ENCODE results near the gene ADAT3.

Gene ADAT3

GRCh38 chr19:1862068-1862423 lies 43.2 kb upstream of the ADAT3 start:
- no peaks in the 10 kb centered on the region for H3K36me3 ChIP-seq (ENCODE audit: control insufficient read depth, insufficient read depth, low read length)
- peak overlapping the region; percentile 81 for H3K4me3 ChIP-seq (ENCODE audit: low read depth, low read length)
- H3K9me3 ChIP-seq (ENCODE audit: control insufficient read depth, insufficient read depth, low read length), result no peaks in the 10 kb centered on the region
- H3K27me3 ChIP-seq (ENCODE audit: control insufficient read depth, insufficient read depth, low read length), result peaks cover 13% of the 10 kb centered on the region
- peaks cover 9% of the 10 kb centered on the region for H3K4me1 ChIP-seq (ENCODE audit: control insufficient read depth, insufficient read depth, low read length)
- peak overlapping the region; percentile 73 for H3K9ac ChIP-seq (ENCODE audit: low read depth, low read length)

- peaks cover 13% of the 10 kb centered on the region for H3K27me3 ChIP-seq (ENCODE audit: control insufficient read depth, insufficient read depth, low read length)
- no peaks in the 10 kb centered on the region for H3K9me3 ChIP-seq (ENCODE audit: control insufficient read depth, insufficient read depth, low read length)
- H3K4me1 ChIP-seq (ENCODE audit: control insufficient read depth, insufficient read depth, low read length), result peaks cover 9% of the 10 kb centered on the region
Measured at GRCh38 chr19:1862424-1863327, 42.5 kb upstream of the ADAT3 start.

GRCh38 chr19:1863328-1863637 lies 41.9 kb upstream of the ADAT3 start, which contains the start of gene KLF16:
Gene KLF16, minus strand, starts transcription at chr19:1863579. Its CDS starts 82 bp downstream, at chr19:1863497.
- Histone ChIP-seq H3K9me3 (ENCODE audit: control insufficient read depth, insufficient read depth, low read length) (no peaks in the 10 kb centered on the region), H3K27me3 (ENCODE audit: control insufficient read depth, insufficient read depth, low read length) (peaks cover 13% of the 10 kb centered on the region), H3K36me3 (ENCODE audit: control insufficient read depth, insufficient read depth, low read length) (no peaks in the 10 kb centered on the region), H3K9ac (ENCODE audit: low read depth, low read length) (peak within 1 kb of the TSS; percentile 83), H3K4me1 (ENCODE audit: control insufficient read depth, insufficient read depth, low read length) (peaks cover 9% of the 10 kb centered on the region), H3K4me3 (ENCODE audit: low read depth, low read length) (peak within 1 kb of the TSS; percentile 81)

More at GRCh38 chr19:1862424-1863327, 42.5 kb upstream of the ADAT3 start:
- Histone ChIP-seq H3K4me3 (ENCODE audit: low read depth, low read length) (peak overlapping the region; percentile 81), H3K9ac (ENCODE audit: low read depth, low read length) (peak overlapping the region; percentile 73), H3K36me3 (ENCODE audit: control insufficient read depth, insufficient read depth, low read length) (no peaks in the 10 kb centered on the region)

- Histone ChIP-seq H3K9me3 (ENCODE audit: control insufficient read depth, insufficient read depth, low read length) (no peaks in the 10 kb centered on the region), H3K4me3 (ENCODE audit: low read depth, low read length) (peak overlapping the region; percentile 70), H3K4me1 (ENCODE audit: control insufficient read depth, insufficient read depth, low read length) (peaks cover 9% of the 10 kb centered on the region), H3K27me3 (ENCODE audit: control insufficient read depth, insufficient read depth, low read length) (peaks cover 13% of the 10 kb centered on the region), H3K36me3 (ENCODE audit: control insufficient read depth, insufficient read depth, low read length) (no peaks in the 10 kb centered on the region), H3K9ac (ENCODE audit: low read depth, low read length) (peak overlapping the region; percentile 83)
Measured at GRCh38 chr19:1863638-1864479, 41.3 kb upstream of the ADAT3 start.

GRCh38 chr19:1864480-1865171 lies 40.6 kb upstream of the ADAT3 start:
- H3K4me1 ChIP-seq (ENCODE audit: control insufficient read depth, insufficient read depth, low read length), result peaks cover 7% of the 10 kb centered on the region
- H3K4me3 ChIP-seq (ENCODE audit: low read depth, low read length), result peak overlapping the region; percentile 70
- no peaks in the 10 kb centered on the region for H3K9me3 ChIP-seq (ENCODE audit: control insufficient read depth, insufficient read depth, low read length)
- no peaks in the 10 kb centered on the region for H3K36me3 ChIP-seq (ENCODE audit: control insufficient read depth, insufficient read depth, low read length)
- peak overlapping the region; percentile 83 for H3K9ac ChIP-seq (ENCODE audit: low read depth, low read length)
- H3K27me3 ChIP-seq (ENCODE audit: control insufficient read depth, insufficient read depth, low read length), result peaks cover 13% of the 10 kb centered on the region

GRCh38 chr19:1865172-1866010 lies 39.8 kb upstream of the ADAT3 start:
- Histone ChIP-seq H3K36me3 (ENCODE audit: control insufficient read depth, insufficient read depth, low read length) (no peaks in the 10 kb centered on the region), H3K27me3 (ENCODE audit: control insufficient read depth, insufficient read depth, low read length) (peaks cover 13% of the 10 kb centered on the region), H3K9ac (ENCODE audit: low read depth, low read length) (peak overlapping the region; percentile 77), H3K4me3 (ENCODE audit: low read depth, low read length) (peak overlapping the region; percentile 70), H3K4me1 (ENCODE audit: control insufficient read depth, insufficient read depth, low read length) (peaks cover 7% of the 10 kb centered on the region), H3K9me3 (ENCODE audit: control insufficient read depth, insufficient read depth, low read length) (no peaks in the 10 kb centered on the region)

DNA sequence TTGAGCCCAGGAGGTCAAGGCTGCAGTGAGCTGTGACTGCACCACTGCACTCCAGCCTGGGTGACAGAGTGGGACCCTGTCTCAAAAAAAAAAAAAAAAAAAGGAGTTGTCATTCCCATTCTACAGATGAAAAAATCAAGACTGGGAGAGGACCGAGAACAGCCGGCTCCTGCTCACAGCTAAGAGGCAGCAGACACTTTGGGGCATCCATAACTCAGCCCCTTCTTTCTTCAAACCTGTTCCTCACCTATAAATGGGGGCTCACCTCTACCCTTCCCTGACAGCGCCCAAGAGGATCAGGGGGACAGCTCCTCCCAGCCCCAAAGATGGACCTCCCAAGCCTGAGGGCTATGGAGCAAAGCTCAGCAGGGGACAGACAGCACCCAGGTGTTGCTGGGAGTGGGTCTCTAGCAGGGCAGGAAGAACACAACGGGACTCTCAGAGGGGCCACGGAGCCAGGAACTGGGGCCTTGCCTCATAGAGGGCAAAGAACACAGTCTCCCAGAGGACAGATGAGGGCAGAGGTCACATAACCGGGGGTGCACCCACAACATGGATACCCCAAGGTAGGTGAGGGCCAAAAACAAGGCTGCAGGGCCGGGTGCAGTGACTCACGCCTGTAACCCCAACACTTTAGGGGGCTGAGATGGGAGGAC lies 38.4 kb upstream of the ADAT3 start:
- Histone ChIP-seq H3K36me3 (ENCODE audit: control insufficient read depth, insufficient read depth, low read length) (no peaks in the 10 kb centered on the region), H3K4me1 (ENCODE audit: control insufficient read depth, insufficient read depth, low read length) (peaks cover 4% of the 10 kb centered on the region), H3K27me3 (ENCODE audit: control insufficient read depth, insufficient read depth, low read length) (peaks cover 3% of the 10 kb centered on the region), H3K9ac (ENCODE audit: low read depth, low read length) (no peak overlapping the region), H3K9me3 (ENCODE audit: control insufficient read depth, insufficient read depth, low read length) (no peaks in the 10 kb centered on the region), H3K4me3 (ENCODE audit: low read depth, low read length) (no peak overlapping the region)

- H3K4me1 ChIP-seq (ENCODE audit: control insufficient read depth, insufficient read depth, low read length), result peaks cover 4% of the 10 kb centered on the region
- no peak overlapping the region for H3K9ac ChIP-seq (ENCODE audit: low read depth, low read length)
- no peaks in the 10 kb centered on the region for H3K27me3 ChIP-seq (ENCODE audit: control insufficient read depth, insufficient read depth, low read length)
- H3K4me3 ChIP-seq (ENCODE audit: low read depth, low read length), result no peak overlapping the region
- no peaks in the 10 kb centered on the region for H3K9me3 ChIP-seq (ENCODE audit: control insufficient read depth, insufficient read depth, low read length)
- no peaks in the 10 kb centered on the region for H3K36me3 ChIP-seq (ENCODE audit: control insufficient read depth, insufficient read depth, low read length)
Measured at GRCh38 chr19:1867349-1867724, 37.9 kb upstream of the ADAT3 start.

DNA sequence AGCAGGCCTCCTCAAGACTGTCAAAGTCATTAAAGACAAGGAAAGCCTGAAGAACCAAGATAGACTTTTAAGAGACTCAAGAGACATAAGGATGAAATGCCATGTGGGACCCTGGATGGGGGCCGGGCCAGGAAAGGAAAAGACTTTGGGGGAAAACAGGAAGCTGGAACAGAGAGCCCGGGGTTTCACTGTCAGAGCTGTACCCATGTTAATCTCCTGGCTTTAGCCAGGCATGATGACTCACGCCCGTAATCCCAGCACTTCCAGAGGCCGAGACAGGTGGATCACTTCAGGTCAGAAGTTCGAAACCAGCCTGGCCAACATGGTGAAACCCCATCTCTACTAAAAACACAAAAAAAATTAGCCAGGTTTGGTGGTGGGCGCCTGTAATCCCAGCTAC lies 36.2 kb upstream of the ADAT3 start:
- Histone ChIP-seq H3K36me3 (ENCODE audit: control insufficient read depth, insufficient read depth, low read length) (peaks cover 7% of the 10 kb centered on the region), H3K9me3 (ENCODE audit: control insufficient read depth, insufficient read depth, low read length) (no peaks in the 10 kb centered on the region), H3K27me3 (ENCODE audit: control insufficient read depth, insufficient read depth, low read length) (no peaks in the 10 kb centered on the region), H3K4me3 (ENCODE audit: low read depth, low read length) (no peak overlapping the region), H3K9ac (ENCODE audit: low read depth, low read length) (no peak overlapping the region), H3K4me1 (ENCODE audit: control insufficient read depth, insufficient read depth, low read length) (peaks cover 4% of the 10 kb centered on the region)

DNA sequence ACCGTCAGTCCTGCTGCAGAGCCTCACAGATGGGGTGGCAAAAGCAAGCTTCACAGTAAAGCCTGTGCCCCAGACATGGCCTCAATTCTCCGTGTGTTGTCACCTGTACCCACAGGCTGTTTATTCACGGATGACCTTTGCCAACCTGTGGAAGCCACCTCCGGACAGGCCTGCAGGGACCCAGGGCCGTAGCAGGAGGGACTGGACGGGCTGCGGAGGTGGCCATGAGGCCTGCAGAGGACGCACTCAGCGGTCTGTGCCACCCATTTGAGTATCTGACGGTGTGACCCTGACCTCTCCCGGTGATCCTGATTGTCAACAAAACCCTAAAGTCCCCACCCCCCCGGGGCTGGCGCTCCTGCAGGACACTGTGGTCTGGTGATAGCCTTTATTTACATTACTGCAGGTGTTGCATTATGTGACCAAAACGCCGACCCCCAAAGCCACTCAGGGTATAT lies 34.0 kb upstream of the ADAT3 start:
- no peak overlapping the region for H3K4me3 ChIP-seq (ENCODE audit: low read depth, low read length)
- H3K36me3 ChIP-seq (ENCODE audit: control insufficient read depth, insufficient read depth, low read length), result peaks cover 7% of the 10 kb centered on the region
- H3K27me3 ChIP-seq (ENCODE audit: control insufficient read depth, insufficient read depth, low read length), result no peaks in the 10 kb centered on the region
- no peak overlapping the region for H3K9ac ChIP-seq (ENCODE audit: low read depth, low read length)
- no peaks in the 10 kb centered on the region for H3K4me1 ChIP-seq (ENCODE audit: control insufficient read depth, insufficient read depth, low read length)
- H3K9me3 ChIP-seq (ENCODE audit: control insufficient read depth, insufficient read depth, low read length), result no peaks in the 10 kb centered on the region

All from iPS-15b (cell line).